Adipose tissue (tissue), 3 donors: ENCODE results near the gene RNF207. TPM values are rescaled to one million over a fixed set of nuclear protein-coding genes. Genes with fewer than 3 reads are reported as not detected.

Experiments
- H3K27ac ChIP-seq: one replicate; pipeline ENCODE4 v1.5.1; 2013; ENCODE audit warnings: low read depth, low read length
- WGBS, 3 donors: extraction: QIAGEN DNeasy Blood & Tissue Kit; methylation state at CpG; one replicate each; pipeline ENCODE4 v1.1.7; 2013; 5-methylcytosine and 5-hydroxymethylcytosine counted together
- polyA plus RNA-seq, 3 donors: library from polyadenylated mRNA; stranded (reverse); fragments of 200-250 nt; gene quantifications; one replicate each; pipeline ENCODE4 v1.2.3, GENCODE V29; 2013
- donor health status: healthy with polysubstance abuse.
- donor health status: Bipolar disorder and iron deficiency.
- donor health status: healthy.

The RNF207 gene
- 10 to 100 TPM in 1 of 3 donors, 1 to 10 TPM in 2; 7.5 to 13.7 (median 9.7) TPM for polyA plus RNA-seq

GRCh38 chr1:6205849-6206519, at the start of gene RNF207:
RNF207 (plus strand) TSS chr1:6206119; CDS start chr1:6206536, 417 bp downstream.
- WGBS, 3 donors, result 2 to 7% (median 2%) methylated on average over 58 to 66 of the region's 66 CpGs
- no peak within 1 kb of the TSS for H3K27ac ChIP-seq

GRCh38 chr1:6157132-6157527, 48.8 kb upstream of the RNF207 start:
- WGBS, 3 donors, result 54 to 71% (median 66%) methylated on average over 2 of the region's 2 CpGs
- no peak overlapping the region for H3K27ac ChIP-seq

- WGBS, 3 donors, result 60 to 75% (median 64%) methylated on average over 15 of the region's 15 CpGs
- H3K27ac ChIP-seq, result no peak overlapping the region
These were observed 48.3 kb upstream of the RNF207 start for GRCh38 chr1:6157528-6158174.

- no peak overlapping the region for H3K27ac ChIP-seq
- WGBS, 3 donors, result 72 to 80% (median 75%) methylated on average over 8 of the region's 8 CpGs
These were observed 47.7 kb upstream of the RNF207 start for GRCh38 chr1:6158181-6158580.

GRCh38 chr1:6162341-6162740, 43.6 kb upstream of the RNF207 start:
- WGBS, 3 donors, result 71 to 80% (median 74%) methylated on average over 7 of the region's 7 CpGs
- no peak overlapping the region for H3K27ac ChIP-seq

GRCh38 chr1:6162773-6163172, 43.1 kb upstream of the RNF207 start:
- WGBS, 3 donors, result 53 to 63% (median 62%) methylated on average over 13 of the region's 13 CpGs

GRCh38 chr1:6163191-6163972, 42.5 kb upstream of the RNF207 start:
- WGBS, 3 donors, result 70 to 85% (median 79%) methylated on average over 15 of the region's 15 CpGs
- no peak overlapping the region for H3K27ac ChIP-seq

More at GRCh38 chr1:6162773-6163172, 43.1 kb upstream of the RNF207 start:
- H3K27ac ChIP-seq, result no peak overlapping the region

- 61 to 73% (median 70%) methylated on average over 19 of the region's 19 CpGs for WGBS, 3 donors
- H3K27ac ChIP-seq, result no peak overlapping the region
These were observed 41.8 kb upstream of the RNF207 start for GRCh38 chr1:6163973-6164617.

- 63 to 80% (median 73%) methylated on average over 7 of the region's 7 CpGs for WGBS, 3 donors
- no peak overlapping the region for H3K27ac ChIP-seq
These were observed 40.9 kb upstream of the RNF207 start for GRCh38 chr1:6165027-6165426.

GRCh38 chr1:6165441-6165985, 40.4 kb upstream of the RNF207 start:
- H3K27ac ChIP-seq, result no peak overlapping the region
- WGBS, 3 donors, result 60 to 77% (median 73%) methylated on average over 10 to 12 of the region's 12 CpGs

- WGBS, 3 donors, result 35 to 75% (median 66%) methylated on average over 5 to 10 of the region's 10 CpGs
- H3K27ac ChIP-seq, result no peak overlapping the region
These were observed 39.7 kb upstream of the RNF207 start for GRCh38 chr1:6166221-6166620.

GRCh38 chr1:6166655-6167390, 39.1 kb upstream of the RNF207 start:
- WGBS, 3 donors, result 74 to 85% (median 82%) methylated on average over 19 of the region's 19 CpGs
- H3K27ac ChIP-seq, result no peak overlapping the region

- 65 to 72% (median 72%) methylated on average over 34 of the region's 34 CpGs for WGBS, 3 donors
- H3K27ac ChIP-seq, result no peak overlapping the region
These were observed 38.3 kb upstream of the RNF207 start for GRCh38 chr1:6167391-6168303.

GRCh38 chr1:6168947-6169586, 36.9 kb upstream of the RNF207 start:
- no peak overlapping the region for H3K27ac ChIP-seq
- 60 to 82% (median 78%) methylated on average over 18 of the region's 18 CpGs for WGBS, 3 donors

GRCh38 chr1:6170116-6170741, 35.7 kb upstream of the RNF207 start:
- 75 to 83% (median 79%) methylated on average over 15 to 16 of the region's 16 CpGs for WGBS, 3 donors
- no peak overlapping the region for H3K27ac ChIP-seq

- 36 to 68% (median 46%) methylated on average over 18 to 19 of the region's 19 CpGs for WGBS, 3 donors
- H3K27ac ChIP-seq, result no peak overlapping the region
These were observed 35.1 kb upstream of the RNF207 start for GRCh38 chr1:6170742-6171201.
